Progenitor cell of endocrine pancreas (in vitro differentiated cells): ENCODE results near the gene CHCHD1. TPM values are rescaled to one million over a fixed set of nuclear protein-coding genes. Genes with fewer than 3 reads are reported as not detected.

ENCODE experiments used
- DNase-seq: peaks from one replicate; pipeline ENCODE4 v3.0.0; 2021; ENCODE audit warnings: low spot score; ENCODE audit not compliant: unreplicated experiment
- H3K27ac Mint-ChIP-seq: 2 replicates; pipeline ENCODE4 v1.8.0; 2021; ENCODE audit warnings: mild to moderate bottlenecking, moderate library complexity, mixed read lengths
- H3K27me3 Mint-ChIP-seq: 2 replicates; pipeline ENCODE4 v1.8.0; 2021; ENCODE audit warnings: mixed read lengths
- H3K36me3 Mint-ChIP-seq: 2 replicates; pipeline ENCODE4 v1.8.0; 2022; ENCODE audit warnings: mixed read lengths; ENCODE audit not compliant: insufficient read depth
- H3K4me1 Mint-ChIP-seq: 2 replicates; pipeline ENCODE4 v1.8.0; 2021; ENCODE audit warnings: low read depth, mixed read lengths
- H3K4me3 Mint-ChIP-seq: 2 replicates; pipeline ENCODE4 v1.8.0; 2021; ENCODE audit warnings: low read depth, mild to moderate bottlenecking, moderate library complexity, mixed read lengths
- H3K9me3 Mint-ChIP-seq: 2 replicates; pipeline ENCODE4 v1.8.0; 2021; ENCODE audit warnings: low read depth, mixed read lengths
- CTCF ChIP-seq: fragments of 200-600 bp; sonication (generic); IDR thresholded peaks from one replicate; pipeline ENCODE4 v1.5.0; 2021; ENCODE audit warnings: antibody characterized with exemption, mild to moderate bottlenecking; ENCODE audit not compliant: unreplicated experiment
- total RNA-seq: library from RNA; stranded (reverse); gene quantifications from 2 replicates; pipeline ENCODE4 v1.2.1, GENCODE V29; 2021

Gene CHCHD1
- total RNA-seq, 1 donor from 2014 or later = 38.8 TPM

GRCh38 chr10:73816917-73817729, 35.3 kb downstream of the CHCHD1 start:
- TF ChIP-seq CTCF = no peak
- Mint-ChIP-seq H3K4me1 (peaks cover 3% of the 10 kb centered on the region), H3K4me3 (no peak overlapping the region), H3K27ac (no peak overlapping the region), H3K27me3 (peaks cover 4% of the 10 kb centered on the region), H3K36me3 (peaks cover 8% of the 10 kb centered on the region), H3K9me3 (no peaks in the 10 kb centered on the region)
- no peak for DNase-seq

- DNase-seq = no peak
- Mint-ChIP-seq H3K9me3 (no peaks in the 10 kb centered on the region), H3K4me1 (peaks cover 3% of the 10 kb centered on the region), H3K27me3 (peaks cover 7% of the 10 kb centered on the region), H3K4me3 (no peak overlapping the region), H3K36me3 (peaks cover 8% of the 10 kb centered on the region), H3K27ac (no peak overlapping the region)
- TF ChIP-seq CTCF = no peak
These were observed 36.0 kb downstream of the CHCHD1 start for GRCh38 chr10:73817826-73818225.

GRCh38 chr10:73818402-73818801, 36.6 kb downstream of the CHCHD1 start:
- no peak overlapping the region for H3K4me3 Mint-ChIP-seq
- H3K27me3 Mint-ChIP-seq = peaks cover 8% of the 10 kb centered on the region
- TF ChIP-seq CTCF = no peak
- no peak overlapping the region for H3K27ac Mint-ChIP-seq
- H3K36me3 Mint-ChIP-seq = peaks cover 9% of the 10 kb centered on the region
- peaks cover 3% of the 10 kb centered on the region for H3K4me1 Mint-ChIP-seq
- H3K9me3 Mint-ChIP-seq = no peaks in the 10 kb centered on the region
- no peak for DNase-seq

GRCh38 chr10:73819081-73819480, 37.2 kb downstream of the CHCHD1 start:
- TF ChIP-seq CTCF = no peak
- H3K36me3 Mint-ChIP-seq = peaks cover 7% of the 10 kb centered on the region
- H3K9me3 Mint-ChIP-seq = no peaks in the 10 kb centered on the region
- no peak overlapping the region for H3K27ac Mint-ChIP-seq
- H3K4me1 Mint-ChIP-seq = peaks cover 6% of the 10 kb centered on the region
- H3K4me3 Mint-ChIP-seq = no peak overlapping the region
- DNase-seq = no peak
- peaks cover 10% of the 10 kb centered on the region for H3K27me3 Mint-ChIP-seq

- H3K4me1 Mint-ChIP-seq = peaks cover 6% of the 10 kb centered on the region
- peak; percentile 4 for TF ChIP-seq CTCF
- H3K9me3 Mint-ChIP-seq = no peaks in the 10 kb centered on the region
- H3K36me3 Mint-ChIP-seq = peaks cover 7% of the 10 kb centered on the region
- no peak overlapping the region for H3K4me3 Mint-ChIP-seq
- no peak overlapping the region for H3K27ac Mint-ChIP-seq
- H3K27me3 Mint-ChIP-seq = peaks cover 10% of the 10 kb centered on the region
- no peak for DNase-seq
These were observed 37.8 kb downstream of the CHCHD1 start for GRCh38 chr10:73819513-73820093.
